Neural cell (in vitro differentiated cells): Measurements from ENCODE around the gene ANKLE1. TPM values are rescaled to one million over a fixed set of nuclear protein-coding genes. Genes with fewer than 3 reads are reported as not detected.
A peak's percentile ranks its signal among the peaks of the same experiment; 100 is the strongest.

ENCODE experiments used
- H2AFZ ChIP-seq: fragments of 200-600, 300-800 bp; sonication (generic), shearing (Covaris generic); 2 replicates; pipeline ENCODE4 v1.6.0; 2014; ENCODE audit warnings: low read depth, mild to moderate bottlenecking, antibody characterized with exemption, low read length, moderate library complexity
- H3F3A ChIP-seq: fragments of 200-600 bp; shearing (Covaris generic); 2 replicates; pipeline ENCODE4 v1.6.1; 2016; ENCODE audit warnings: mild to moderate bottlenecking, moderate library complexity, mixed read lengths, antibody characterized with exemption, low read length; ENCODE audit not compliant: insufficient read depth, poor library complexity, severe bottlenecking
- H3K27ac ChIP-seq: fragments of 200-600, 300-800 bp; sonication (generic), shearing (Covaris generic); 2 replicates; pipeline ENCODE4 v1.5.1; 2014; ENCODE audit warnings: mild to moderate bottlenecking, low read length, moderate library complexity
- H3K27me3 ChIP-seq: fragments of 300-800, 200-600 bp; sonication (generic), shearing (Covaris generic); 2 replicates; pipeline ENCODE4 v1.6.0; 2014; ENCODE audit warnings: mild to moderate bottlenecking, low read depth, low read length, moderate library complexity; ENCODE audit not compliant: insufficient read depth
- H3K36me3 ChIP-seq: fragments of 300-800, 200-600 bp; sonication (generic), shearing (Covaris generic); 2 replicates; pipeline ENCODE4 v1.5.1; 2014; ENCODE audit warnings: mild to moderate bottlenecking, antibody characterized with exemption, low read length, moderate library complexity; ENCODE audit not compliant: insufficient read depth
- H3K4me2 ChIP-seq: fragments of 300-800, 200-600 bp; sonication (generic), shearing (Covaris generic); 2 replicates; pipeline ENCODE4 v1.6.0; 2014; ENCODE audit warnings: mild to moderate bottlenecking, low read length
- H3K4me3 ChIP-seq: fragments of 300-800, 200-600 bp; sonication (generic), shearing (Covaris generic); 2 replicates; pipeline ENCODE4 v1.5.1; 2014; ENCODE audit warnings: mild to moderate bottlenecking, low read length, moderate library complexity
- H3K79me2 ChIP-seq: fragments of 200-600 bp; shearing (Covaris generic); replicated peaks from 2 replicates; pipeline ENCODE4 v1.6.0; 2014; ENCODE audit warnings: mild to moderate bottlenecking, low read length, moderate library complexity; ENCODE audit not compliant: insufficient read depth
- H3K9ac ChIP-seq: fragments of 300-800, 200-600 bp; sonication (generic), shearing (Covaris generic); 2 replicates; pipeline ENCODE4 v1.6.1; 2016; ENCODE audit warnings: mild to moderate bottlenecking, low read length, mixed read lengths
- H3K9me2 ChIP-seq: fragments of 200-600 bp; shearing (Covaris generic); 2 replicates; pipeline ENCODE4 v1.6.1; 2016; ENCODE audit warnings: mild to moderate bottlenecking, low read length, mixed read lengths; ENCODE audit not compliant: insufficient read depth
- H3K9me3 ChIP-seq: fragments of 200-600, 300-800 bp; sonication (generic), shearing (Covaris generic); 2 replicates; pipeline ENCODE4 v1.6.1; 2016; ENCODE audit warnings: mild to moderate bottlenecking, mixed run types, low read length, moderate library complexity, mixed read lengths
- H4K20me1 ChIP-seq: fragments of 200-600 bp; shearing (Covaris generic); 2 replicates; pipeline ENCODE4 v1.6.1; 2016; ENCODE audit warnings: mild to moderate bottlenecking, mixed run types; ENCODE audit not compliant: insufficient read depth
- CTCF ChIP-seq: fragments of 450-650 bp; IDR thresholded peaks from 2 replicates; pipeline ENCODE4 v1.5.1; 2014; ENCODE audit warnings: antibody characterized with exemption, mild to moderate bottlenecking, moderate library complexity; ENCODE audit not compliant: poor library complexity, severe bottlenecking
- EP300 ChIP-seq: fragments of 450-650 bp; conservative IDR thresholded peaks from 2 replicates; pipeline ENCODE4 v1.6.1; 2014; ENCODE audit warnings: antibody characterized with exemption, mild to moderate bottlenecking, moderate library complexity; ENCODE audit not compliant: poor library complexity, severe bottlenecking
- EZH2 ChIP-seq: fragments of 200-600, 300-800 bp; shearing (Covaris generic), sonication (generic); IDR thresholded peaks from 2 replicates; pipeline ENCODE4 v1.6.1; 2014; ENCODE audit warnings: antibody characterized with exemption, low read length, borderline replicate concordance, mild to moderate bottlenecking; ENCODE audit not compliant: insufficient read depth, poor library complexity, severe bottlenecking
- MXI1 ChIP-seq: fragments of 450-650 bp; conservative IDR thresholded peaks from 2 replicates; pipeline ENCODE4 v1.6.1; 2014; ENCODE audit warnings: antibody characterized with exemption, mild to moderate bottlenecking; ENCODE audit not compliant: poor library complexity, severe bottlenecking
- POLR2AphosphoS5 ChIP-seq: IDR thresholded peaks from 2 replicates; pipeline ENCODE4 v1.6.1; 2012
- RAD21 ChIP-seq: fragments of 450-650 bp; conservative IDR thresholded peaks from 2 replicates; pipeline ENCODE4 v1.6.1; 2014; ENCODE audit warnings: antibody characterized with exemption, mild to moderate bottlenecking, moderate library complexity
- REST ChIP-seq: IDR thresholded peaks from 2 replicates; pipeline ENCODE4 v1.6.1; 2012; ENCODE audit warnings: borderline replicate concordance
- SMC3 ChIP-seq: fragments of 450-650 bp; conservative IDR thresholded peaks from 2 replicates; pipeline ENCODE4 v1.6.1; 2014; ENCODE audit warnings: antibody characterized with exemption, mild to moderate bottlenecking, moderate library complexity; ENCODE audit not compliant: poor library complexity
- TAF1 ChIP-seq: IDR thresholded peaks from 2 replicates; pipeline ENCODE4 v1.6.1; 2012; ENCODE audit warnings: low read depth
- polyA plus RNA-seq: library from polyadenylated mRNA; depleted of rRNA; stranded (reverse); fragments of >200 nt; gene quantifications from 2 replicates; pipeline ENCODE4 v1.2.3, GENCODE V29; 2014

Gene ANKLE1
- polyA plus RNA-seq, 1 donor from 2014 or later: 9.3 TPM

GRCh38 chr19:17304386-17305215, 22.9 kb downstream of the ANKLE1 start:
- Histone ChIP-seq H3K27ac (no peak overlapping the region), H3F3A (no peaks in the 10 kb centered on the region), H4K20me1 (no peaks in the 10 kb centered on the region), H3K27me3 (no peaks in the 10 kb centered on the region), H2AFZ (no peak overlapping the region), H3K36me3 (no peaks in the 10 kb centered on the region), H3K79me2 (peaks cover 1% of the 10 kb centered on the region), H3K4me3 (peak overlapping the region; percentile 92), H3K9ac (no peak overlapping the region), H3K9me2 (no peaks in the 10 kb centered on the region), H3K9me3 (no peaks in the 10 kb centered on the region), H3K4me2 (no peak overlapping the region)
- TF ChIP-seq SMC3 (no peak), REST (no peak), EZH2 (no peak), RAD21 (no peak), EP300 (no peak), MXI1 (no peak), POLR2AphosphoS5 (no peak), TAF1 (no peak), CTCF (no peak)

GRCh38 chr19:17305216-17305516, 23.5 kb downstream of the ANKLE1 start:
- peak overlapping the region; percentile 64 for H3K4me2 ChIP-seq
- TF ChIP-seq RAD21 (no peak), TAF1 (no peak), EP300 (no peak), REST (no peak), CTCF (no peak), POLR2AphosphoS5 (no peak), SMC3 (no peak), MXI1 (no peak), EZH2 (no peak)
- no peaks in the 10 kb centered on the region for H4K20me1 ChIP-seq
- H2AFZ ChIP-seq: peak overlapping the region; percentile 48
- H3K27me3 ChIP-seq: no peaks in the 10 kb centered on the region
- no peaks in the 10 kb centered on the region for H3K36me3 ChIP-seq
- no peaks in the 10 kb centered on the region for H3K9me3 ChIP-seq
- H3K79me2 ChIP-seq: peaks cover 7% of the 10 kb centered on the region
- H3K9me2 ChIP-seq: no peaks in the 10 kb centered on the region
- H3F3A ChIP-seq: no peaks in the 10 kb centered on the region
- peak overlapping the region; percentile 52 for H3K9ac ChIP-seq
- peak overlapping the region; percentile 30 for H3K27ac ChIP-seq
- H3K4me3 ChIP-seq: peak overlapping the region; percentile 92
